Measurements from ENCODE around the gene ATP6V0E1. TPM values are rescaled to one million over a fixed set of nuclear protein-coding genes. Genes with fewer than 3 reads are reported as not detected.

The ATP6V0E1 gene
- total RNA-seq, 2 donors from 2014 or later: 41.2 to 68.7 TPM

- no peak for ATAC-seq
- Histone ChIP-seq H3K27ac (no peak overlapping the region), H3K36me3 (replicated peaks in 1 of 2; ENCODE audit: insufficient read depth in 1 of 2, low read depth in 2 of 2) (peaks cover 0 to 3% of the 10 kb centered on the region in 2 donors), H3K27me3 (no peaks in the 10 kb centered on the region), H3K4me3 (no peak overlapping the region), H3K4me1 (peaks cover 32% of the 10 kb centered on the region), H3K9me3 (no peaks in the 10 kb centered on the region)
- no peak for DNase-seq
- whole genome bisulfite sequencing, 2 donors: 61 to 75% methylated on average over 5 of the region's 5 CpGs
- no peak for TF ChIP-seq POLR2A (IDR thresholded peaks at IDR 0.05)
- TF ChIP-seq CTCF (IDR thresholded peaks at IDR 0.05): no peak
- intact Hi-C loops (cut with DNase I): no loop called here
These were observed 36.6 kb downstream of the ATP6V0E1 start for GRCh38 chr5:173020154-173020581.

- H3K4me1 ChIP-seq: peaks cover 27% of the 10 kb centered on the region
- peak in 1 of 4 donors; percentile 9 for DNase-seq
- H3K9me3 ChIP-seq: no peaks in the 10 kb centered on the region
- no peak overlapping the region for H3K27ac ChIP-seq
- ATAC-seq: no peak
- TF ChIP-seq POLR2A (IDR thresholded peaks at IDR 0.05): no peak
- no peak for TF ChIP-seq CTCF (IDR thresholded peaks at IDR 0.05)
- intact Hi-C loops (cut with DNase I): no loop called here
- 84 to 87% methylated on average over 9 of the region's 9 CpGs for WGBS, 2 donors
- H3K27me3 ChIP-seq: no peaks in the 10 kb centered on the region
- H3K4me3 ChIP-seq: no peak overlapping the region
- peaks cover 0 to 3% of the 10 kb centered on the region in 2 donors for H3K36me3 ChIP-seq (replicated peaks in 1 of 2; ENCODE audit: insufficient read depth in 1 of 2, low read depth in 2 of 2)
These were observed 37.1 kb downstream of the ATP6V0E1 start for GRCh38 chr5:173020643-173021042.

GRCh38 chr5:173025651-173026050 lies 42.1 kb downstream of the ATP6V0E1 start:
- Histone ChIP-seq H3K9me3 (no peaks in the 10 kb centered on the region), H3K27me3 (no peaks in the 10 kb centered on the region), H3K27ac (no peak overlapping the region), H3K4me3 (no peak overlapping the region), H3K36me3 (replicated peaks in 1 of 2; ENCODE audit: insufficient read depth in 1 of 2, low read depth in 2 of 2) (peaks cover 0 to 2% of the 10 kb centered on the region in 2 donors), H3K4me1 (peaks cover 32% of the 10 kb centered on the region)
- intact Hi-C loops (cut with DNase I): no loop called here
- no peak for ATAC-seq
- WGBS, 2 donors: 81 to 94% methylated on average over 4 to 6 of the region's 6 CpGs
- DNase-seq: no peak
- no peak for TF ChIP-seq CTCF (IDR thresholded peaks at IDR 0.05)
- TF ChIP-seq POLR2A (IDR thresholded peaks at IDR 0.05): no peak

- no peak for TF ChIP-seq POLR2A (IDR thresholded peaks at IDR 0.05)
- no peak for TF ChIP-seq CTCF (IDR thresholded peaks at IDR 0.05)
- Histone ChIP-seq H3K9me3 (no peaks in the 10 kb centered on the region), H3K4me3 (no peak overlapping the region), H3K4me1 (peaks cover 28% of the 10 kb centered on the region), H3K27ac (no peak overlapping the region), H3K27me3 (no peaks in the 10 kb centered on the region), H3K36me3 (replicated peaks in 1 of 2; ENCODE audit: insufficient read depth in 1 of 2, low read depth in 2 of 2) (no peaks in the 10 kb centered on the region)
- DNase-seq (no peak), ATAC-seq (no peak)
- intact Hi-C loops (cut with DNase I): no loop called here
- 83 to 89% methylated on average over 7 of the region's 7 CpGs for WGBS, 2 donors
These were observed 44.3 kb downstream of the ATP6V0E1 start for GRCh38 chr5:173027905-173028304.

- no peak overlapping the region for H3K4me3 ChIP-seq
- no peaks in the 10 kb centered on the region for H3K27me3 ChIP-seq
- intact Hi-C loops (cut with DNase I): no loop called here
- no peaks in the 10 kb centered on the region for H3K36me3 ChIP-seq (replicated peaks in 1 of 2; ENCODE audit: insufficient read depth in 1 of 2, low read depth in 2 of 2)
- TF ChIP-seq POLR2A (IDR thresholded peaks at IDR 0.05) (no peak), CTCF (IDR thresholded peaks at IDR 0.05) (no peak)
- H3K9me3 ChIP-seq: no peaks in the 10 kb centered on the region
- no peak for ATAC-seq
- H3K27ac ChIP-seq: peak overlapping the region in 3 of 4 donors; percentile 3 to 56 (median 46)
- 56% methylated on average over 4 of the region's 4 CpGs for WGBS, 2 donors
- no peak for DNase-seq
- peaks cover 28% of the 10 kb centered on the region for H3K4me1 ChIP-seq
These were observed 45.3 kb downstream of the ATP6V0E1 start for GRCh38 chr5:173028811-173029327.

Data from body of pancreas (tissue), 4 donors.